IPS-11a (cell line): ENCODE data around the gene SLC17A5.
"Not testable (repeated sequence)": the region's sequence is repeated elsewhere in the genome, so short reads cannot be mapped to it uniquely, and the experiment has no call there.

Experiments used
- H3K4me3 ChIP-seq: one replicate; pipeline ENCODE4 v1.5.1; 2013; ENCODE audit warnings: low read depth, low read length, control low read depth

Gene SLC17A5

GRCh38 chr6:73569121-73569520, 84.7 kb downstream of the SLC17A5 start:
- H3K4me3 ChIP-seq = no peak overlapping the region

DNA sequence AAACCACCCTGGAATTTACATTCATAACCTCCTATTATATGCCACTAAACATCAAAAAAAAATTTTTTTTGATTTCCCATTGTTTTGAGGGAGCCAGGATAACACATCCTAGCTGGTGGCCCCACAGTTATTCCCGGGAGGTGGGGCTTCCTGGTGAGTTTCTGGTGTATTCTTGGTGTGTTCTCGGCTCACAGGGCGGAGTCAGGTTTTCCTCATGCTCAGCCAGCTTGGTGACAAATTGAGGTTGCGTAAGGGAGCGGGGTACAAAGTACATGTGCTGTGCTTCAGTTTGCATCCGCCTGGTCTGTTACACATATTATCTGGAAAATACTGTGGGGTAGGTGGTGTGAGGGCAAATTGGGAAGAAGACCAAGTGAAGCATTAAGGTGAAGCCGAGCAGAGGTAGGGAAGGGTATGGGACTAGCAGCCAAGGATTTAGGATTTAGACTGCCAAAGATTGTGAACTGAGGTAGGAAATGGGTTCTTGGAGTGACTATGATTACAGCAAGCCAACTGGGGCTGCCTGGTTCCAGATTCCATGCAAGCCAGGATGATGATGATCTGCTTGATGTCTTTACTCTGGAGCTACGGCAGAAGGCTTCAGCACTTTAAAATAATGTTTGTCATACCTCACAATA, 86.7 kb downstream of the SLC17A5 start:
- no peak overlapping the region for H3K4me3 ChIP-seq

- not testable (repeated sequence) for H3K4me3 ChIP-seq
These were observed 87.3 kb downstream of the SLC17A5 start for GRCh38 chr6:73566486-73566871.

GRCh38 chr6:73565767-73566485, 87.9 kb downstream of the SLC17A5 start:
- no peak overlapping the region for H3K4me3 ChIP-seq

DNA sequence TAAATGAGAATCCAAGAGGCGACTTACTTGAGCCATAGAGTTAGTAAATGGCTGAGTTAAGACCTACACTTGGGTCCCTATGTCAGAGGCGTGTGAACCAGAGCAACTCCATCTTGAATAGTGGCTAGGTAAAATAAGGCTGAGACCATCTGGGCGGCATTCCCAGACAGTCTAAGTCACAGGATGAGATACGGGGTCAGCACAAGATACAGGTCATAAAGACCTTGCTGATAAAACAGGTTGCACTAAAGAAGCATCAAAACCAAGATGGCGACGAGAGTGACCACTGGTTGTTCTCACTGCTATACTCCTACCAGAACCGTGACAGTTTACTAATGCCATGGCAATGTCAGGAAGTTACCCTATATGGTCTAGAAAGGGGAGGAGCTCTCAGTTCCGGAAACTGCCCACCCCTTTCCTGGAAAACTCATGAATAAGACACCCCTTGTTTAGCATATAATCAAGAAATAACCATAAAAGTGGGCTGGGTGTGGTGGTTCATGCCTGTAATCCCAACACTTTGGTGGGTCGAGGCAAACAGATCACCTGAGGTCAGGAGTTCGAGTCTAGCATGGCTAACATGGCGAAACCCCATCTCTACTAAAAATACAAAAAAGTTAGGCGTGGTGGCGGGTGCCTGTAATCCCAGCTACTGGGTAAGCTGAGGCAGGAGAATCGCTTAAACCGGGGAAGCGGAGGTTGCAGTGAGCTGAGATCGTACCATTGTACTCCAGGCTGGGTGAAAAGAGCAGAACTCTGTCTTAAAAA, 89.0 kb downstream of the SLC17A5 start:
- no peak overlapping the region for H3K4me3 ChIP-seq

- H3K4me3 ChIP-seq = no peak overlapping the region
These were observed 91.2 kb downstream of the SLC17A5 start for GRCh38 chr6:73562558-73562957.

- no peak overlapping the region for H3K4me3 ChIP-seq
These were observed 92.9 kb downstream of the SLC17A5 start for GRCh38 chr6:73560853-73561407.

DNA sequence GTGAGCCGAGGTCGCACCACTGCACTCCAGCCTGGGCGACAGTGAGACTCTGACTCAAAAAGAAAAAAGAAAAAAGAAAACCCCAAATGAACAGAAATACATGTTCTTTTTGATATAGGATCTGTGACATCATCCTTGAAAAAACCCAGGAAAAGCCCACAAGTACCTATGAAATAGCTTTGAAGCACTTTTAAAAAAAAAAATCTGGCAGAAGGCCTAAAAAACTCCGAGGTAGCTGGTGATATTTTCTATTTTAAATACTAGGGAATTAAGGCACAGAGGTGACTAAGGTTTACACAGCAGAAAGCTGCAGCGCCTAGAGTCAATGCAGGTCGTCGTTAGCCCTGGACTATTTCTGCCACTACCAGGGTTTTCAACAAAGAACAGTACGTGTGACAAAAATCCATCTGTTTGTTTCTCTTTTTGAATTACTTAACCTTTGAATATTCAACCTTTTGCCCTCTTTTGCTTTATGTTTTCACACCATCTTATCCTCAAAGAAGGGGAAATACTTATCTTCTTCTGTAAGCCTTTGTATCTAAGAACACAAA, 93.5 kb downstream of the SLC17A5 start:
- H3K4me3 ChIP-seq = no peak overlapping the region

GRCh38 chr6:73559399-73559794, 94.4 kb downstream of the SLC17A5 start:
- H3K4me3 ChIP-seq = not testable (repeated sequence)

DNA sequence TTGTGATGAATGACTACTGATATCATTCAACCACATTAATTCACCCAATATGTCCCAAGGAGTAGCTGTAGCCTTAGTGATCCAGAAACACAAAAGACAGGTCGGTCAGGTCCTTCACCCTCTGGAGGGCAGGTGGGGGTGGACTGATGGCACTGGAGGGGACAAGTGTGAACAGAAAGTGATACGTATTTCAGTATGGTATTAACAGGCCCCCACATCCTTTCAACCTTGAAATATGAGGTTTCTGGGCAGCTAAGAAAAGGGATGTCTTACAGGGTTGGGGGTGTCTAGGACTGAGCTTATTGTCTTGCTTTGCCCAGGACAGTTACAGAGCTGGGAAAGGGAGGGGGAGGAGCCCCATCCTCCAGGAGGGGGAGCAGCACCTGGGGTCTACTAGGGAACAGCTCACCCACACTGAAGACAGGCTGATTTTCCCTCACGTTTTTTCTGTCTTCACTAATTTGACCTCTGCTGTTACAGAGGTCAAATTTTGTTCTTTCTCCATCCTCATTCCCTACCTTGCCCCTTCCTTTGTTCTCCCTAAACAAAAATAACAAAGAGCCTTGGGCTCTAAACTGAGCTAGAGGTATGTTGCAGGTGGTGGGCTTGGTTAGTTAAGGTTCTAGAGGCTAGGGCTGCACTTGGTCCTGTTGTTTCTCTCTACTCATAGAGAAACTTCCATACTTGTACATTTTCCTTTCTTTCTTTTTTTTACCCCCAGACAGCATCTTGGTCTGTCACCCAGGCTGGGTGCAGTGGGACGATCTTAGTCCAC, 95.0 kb downstream of the SLC17A5 start:
- H3K4me3 ChIP-seq = no peak overlapping the region

DNA sequence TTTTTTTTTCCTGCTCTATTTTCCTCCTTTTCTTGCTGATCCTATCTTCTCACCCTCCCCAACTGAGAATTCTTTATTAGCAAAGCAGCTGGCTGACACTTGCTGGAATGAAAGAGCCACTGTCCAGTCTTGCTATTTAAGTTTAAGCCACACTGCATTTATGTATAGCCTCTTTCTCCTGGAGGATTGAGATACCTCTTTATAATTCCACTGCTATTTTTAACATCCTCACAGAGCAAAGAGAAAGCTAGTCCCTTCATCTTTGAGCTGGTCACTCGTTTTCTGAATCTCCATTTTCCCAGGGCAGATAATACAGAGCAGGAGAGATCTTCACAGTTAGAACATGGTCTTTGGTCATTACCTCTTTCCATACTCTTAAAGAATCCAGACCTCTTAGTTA, 97.0 kb downstream of the SLC17A5 start:
- no peak overlapping the region for H3K4me3 ChIP-seq

- H3K4me3 ChIP-seq = not testable (repeated sequence)
These were observed 98.3 kb downstream of the SLC17A5 start for GRCh38 chr6:73555380-73555949.

DNA sequence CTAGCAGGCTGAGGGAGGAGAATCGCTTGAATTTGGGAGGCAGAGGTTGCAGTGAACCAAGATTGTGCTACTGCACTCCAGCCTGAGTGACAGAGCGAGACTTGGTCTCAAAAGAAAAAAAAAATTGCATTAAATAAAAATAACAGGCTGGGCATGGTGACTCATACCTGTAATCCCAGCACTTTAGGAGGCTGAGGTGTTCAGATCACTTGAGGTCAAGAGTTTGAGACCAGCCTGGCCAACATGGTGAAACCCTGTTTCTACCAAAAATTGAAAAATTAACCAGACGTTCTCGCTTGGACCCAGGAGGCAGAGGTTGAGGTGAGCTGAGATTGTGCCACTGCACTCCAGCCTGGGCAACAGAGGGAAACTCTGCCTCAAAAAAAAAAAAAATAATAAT, 102.7 kb downstream of the SLC17A5 start:
- not testable (repeated sequence) for H3K4me3 ChIP-seq

GRCh38 chr6:73548458-73549446, 105.0 kb downstream of the SLC17A5 start:
- no peak overlapping the region for H3K4me3 ChIP-seq

DNA sequence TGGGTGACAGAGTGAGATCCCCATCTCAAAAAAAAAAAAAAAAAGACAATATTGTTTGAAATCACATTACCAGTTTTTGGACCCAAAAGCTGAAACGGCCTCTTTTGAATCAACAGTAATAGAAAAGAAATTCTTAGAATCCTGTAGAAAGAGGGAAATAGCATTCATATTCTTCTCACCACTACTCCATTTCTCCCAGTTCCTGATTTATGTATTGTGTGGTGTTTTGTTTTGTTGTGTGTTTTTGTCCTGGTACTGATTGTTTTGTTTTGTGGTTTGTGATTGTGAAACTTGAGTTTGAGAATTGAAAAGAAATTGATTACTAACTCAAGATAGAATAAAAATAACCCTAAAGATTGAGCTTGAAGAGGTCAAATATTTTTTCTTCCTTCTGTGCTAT, 106.8 kb downstream of the SLC17A5 start:
- H3K4me3 ChIP-seq = no peak overlapping the region
